Stimulated activated CD8-positive, alpha-beta memory T cell treated with anti-CD3 and anti-CD28 coated beads, Interleukin-4, amount 100 ng/mL, for 24 hours (primary cell): ENCODE data around the gene PIGQ.
"Not testable (repeated sequence)": the region's sequence is repeated elsewhere in the genome, so short reads cannot be mapped to it uniquely, and the experiment has no call there.

Source experiments
- DNase-seq: peaks from one replicate; pipeline ENCODE4 v3.0.0-alpha.2; 2020; ENCODE audit warnings: low read depth

The PIGQ gene

GRCh38 chr16:586047-586644 lies 16.4 kb downstream of the PIGQ start:
- no peak for DNase-seq

GRCh38 chr16:586645-587590 lies 17.1 kb downstream of the PIGQ start:
- DNase-seq: no peak

DNA sequence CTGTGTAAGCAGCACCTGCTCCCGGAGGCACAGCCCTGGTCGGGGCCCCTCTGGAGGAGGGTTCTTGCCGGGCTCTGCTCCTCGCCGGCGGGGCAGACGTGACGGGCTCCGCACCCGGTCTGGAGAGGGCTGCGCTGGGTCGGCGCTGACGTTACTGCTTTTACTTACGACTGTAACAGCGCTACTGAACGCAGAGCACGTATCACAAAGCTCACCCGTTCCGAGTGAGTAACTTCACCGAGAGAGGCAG lies 18.8 kb downstream of the PIGQ start:
- peak; percentile 45 for DNase-seq

DNA sequence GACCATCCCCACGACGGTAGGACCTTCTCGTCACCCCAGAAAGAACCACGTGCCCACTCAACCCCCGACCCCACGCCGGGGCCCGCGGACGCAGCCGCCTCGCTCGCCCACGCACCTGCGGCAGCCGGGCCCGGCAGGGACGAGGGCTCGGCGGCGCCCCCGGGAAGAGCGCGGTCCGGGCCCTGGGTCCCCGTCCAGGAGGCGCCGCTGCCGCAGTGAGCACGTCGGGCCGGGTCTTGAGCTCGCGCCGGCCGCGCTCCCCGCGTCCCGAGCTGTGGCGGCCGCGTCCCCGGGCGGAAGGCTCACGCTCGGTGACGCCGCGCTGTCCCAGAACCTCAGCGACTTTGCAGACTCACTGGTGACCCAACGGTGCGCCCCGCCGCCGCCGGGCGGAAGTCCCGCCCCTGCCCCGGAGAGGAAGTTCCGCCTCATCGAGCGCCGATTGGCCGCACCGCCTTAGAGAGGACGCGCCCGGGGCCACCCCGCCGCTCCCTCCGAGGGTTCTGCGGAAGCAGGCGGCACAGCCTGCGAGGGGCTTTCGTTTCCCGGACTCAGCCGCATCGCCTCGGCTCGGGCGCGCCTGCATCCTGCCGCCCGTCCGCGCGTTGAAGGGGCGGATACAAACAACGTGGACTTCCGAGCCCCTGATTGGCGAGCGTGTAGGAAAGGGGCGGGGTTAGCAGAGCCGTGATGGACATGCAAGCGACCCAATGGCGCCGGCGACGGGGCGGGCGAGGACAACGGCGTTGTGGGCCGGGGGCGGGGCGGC lies 19.3 kb downstream of the PIGQ start:
- DNase-seq: peak; percentile 93

DNA sequence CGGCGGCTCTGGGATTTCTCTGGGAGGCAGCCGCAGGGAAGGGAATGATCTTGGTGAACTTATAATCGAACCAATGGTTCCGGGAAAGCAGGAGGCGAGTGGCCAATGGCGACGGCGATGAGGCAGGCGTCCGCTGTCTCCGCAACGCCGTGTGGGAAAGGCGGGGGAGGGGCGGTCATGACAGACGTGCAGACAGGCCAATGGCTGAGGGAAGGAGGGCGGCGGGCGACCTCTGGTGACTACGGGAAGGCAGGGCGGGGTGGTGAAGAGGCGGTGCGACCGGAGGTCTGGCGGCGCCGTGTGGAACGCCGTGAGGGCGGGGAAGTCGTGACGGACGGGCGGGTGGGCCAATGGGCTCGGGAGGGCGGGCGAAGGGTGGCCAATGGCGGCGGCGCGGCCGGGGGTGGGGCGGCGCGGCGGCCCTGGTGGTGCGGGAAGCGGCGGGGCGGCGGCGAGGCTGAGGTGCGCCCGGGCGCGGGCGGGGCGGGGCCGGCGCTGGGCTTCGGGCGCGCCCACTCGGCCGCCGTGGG lies 20.0 kb downstream of the PIGQ start, which contains the start of gene RAB40C:
Gene RAB40C (plus strand): TSS at position 409 of the 530 bp plus-strand sequence. CDS start 226 bp downstream, outside the sequence.
- DNase-seq: peak; percentile 98

GRCh38 chr16:590188-590814 lies 20.5 kb downstream of the PIGQ start:
- no peak for DNase-seq

DNA sequence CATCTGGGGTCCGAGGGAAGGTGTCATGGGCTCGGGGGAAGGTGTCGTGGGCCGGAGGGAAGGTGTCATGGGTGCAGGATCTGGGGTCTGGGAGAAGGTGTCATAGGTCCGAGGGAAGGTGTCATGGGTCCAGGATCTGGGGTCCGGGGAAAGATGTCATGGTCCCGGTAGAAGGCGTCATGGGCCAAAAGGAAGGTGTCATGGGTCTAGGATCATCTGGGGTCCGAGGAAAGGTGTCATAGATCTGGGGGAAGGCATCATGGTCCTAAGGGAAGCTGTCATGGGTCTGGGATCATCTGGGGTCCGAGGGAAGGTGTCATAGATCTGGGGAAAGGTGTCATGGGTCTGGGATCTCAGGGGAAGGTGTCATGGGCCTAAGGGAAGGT lies 21.0 kb downstream of the PIGQ start:
- DNase-seq: no peak

DNA sequence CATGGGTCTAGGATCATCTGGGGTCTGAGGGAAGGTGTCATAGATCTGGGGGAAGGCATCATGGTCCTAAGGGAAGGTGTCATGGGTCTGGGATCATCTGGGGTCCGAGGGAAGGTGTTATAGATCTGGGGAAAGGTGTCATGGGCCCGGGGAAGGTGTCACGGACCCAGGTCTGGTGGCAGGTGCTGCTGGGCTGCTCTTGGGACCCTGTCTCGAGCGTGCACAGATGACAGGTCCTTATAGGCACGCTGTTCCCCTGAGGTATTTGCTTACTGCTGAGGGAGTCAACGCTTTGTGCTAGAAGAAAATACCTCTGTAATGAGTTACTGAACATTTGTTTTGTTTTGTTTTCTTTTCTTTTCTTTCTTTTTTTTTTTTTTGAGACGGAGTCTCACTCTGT lies 21.5 kb downstream of the PIGQ start:
- no peak for DNase-seq

GRCh38 chr16:591892-592517 lies 22.2 kb downstream of the PIGQ start:
- DNase-seq: no peak

- DNase-seq: no peak
Measured at GRCh38 chr16:592518-593306, 22.9 kb downstream of the PIGQ start.

- no peak for DNase-seq
Measured at GRCh38 chr16:593406-593805, 23.6 kb downstream of the PIGQ start.

DNA sequence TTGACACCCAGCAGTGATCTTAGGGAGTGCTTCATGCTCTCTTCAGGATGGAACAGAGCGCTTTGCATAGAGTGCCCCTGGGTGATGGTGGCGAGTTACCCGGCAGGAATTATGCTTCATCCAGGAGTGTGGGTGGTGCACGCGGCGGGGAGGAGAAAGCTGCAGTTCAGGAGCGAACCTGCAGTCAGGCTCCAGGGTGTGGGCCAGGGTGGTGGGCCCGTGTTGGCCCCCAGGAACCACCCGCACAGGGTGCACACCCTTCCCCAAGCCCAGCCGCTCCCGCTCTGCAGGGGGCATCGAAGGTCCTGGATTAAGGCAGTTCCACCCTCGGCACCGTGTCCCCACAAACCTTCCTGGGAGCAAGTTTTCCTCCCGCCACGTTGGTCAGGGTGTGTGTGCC lies 24.0 kb downstream of the PIGQ start:
- no peak for DNase-seq

DNA sequence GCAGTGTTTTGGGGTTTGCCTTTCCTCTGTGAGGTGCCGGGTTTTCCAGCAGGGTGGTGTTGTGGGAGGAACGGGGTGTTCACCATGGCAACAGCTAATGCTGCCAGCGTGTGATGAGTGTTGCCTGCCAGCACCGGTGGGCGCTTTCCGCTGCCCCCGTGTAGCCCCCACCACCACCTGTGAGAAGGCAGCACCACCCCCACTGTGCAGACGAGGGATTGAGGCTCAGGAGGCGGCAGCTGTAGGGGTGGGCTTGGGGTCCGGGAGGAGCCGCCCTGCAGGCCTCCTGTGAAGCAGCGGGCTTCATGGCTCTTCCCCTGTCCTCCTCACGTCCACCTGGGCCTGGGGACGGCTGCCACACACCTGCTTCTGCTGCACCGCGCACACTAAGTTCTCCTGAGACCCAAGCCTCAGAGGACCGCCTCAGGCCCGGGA lies 25.3 kb downstream of the PIGQ start:
- DNase-seq: no peak

GRCh38 chr16:595942-596735 lies 26.4 kb downstream of the PIGQ start:
- DNase-seq: no peak

GRCh38 chr16:596736-597060 lies 26.9 kb downstream of the PIGQ start:
- no peak for DNase-seq

GRCh38 chr16:597655-598054 lies 27.9 kb downstream of the PIGQ start:
- DNase-seq: not testable (repeated sequence)

- no peak for DNase-seq
Measured at GRCh38 chr16:598823-599739, 29.3 kb downstream of the PIGQ start.

GRCh38 chr16:600781-601180 lies 31.0 kb downstream of the PIGQ start:
- DNase-seq: no peak

DNA sequence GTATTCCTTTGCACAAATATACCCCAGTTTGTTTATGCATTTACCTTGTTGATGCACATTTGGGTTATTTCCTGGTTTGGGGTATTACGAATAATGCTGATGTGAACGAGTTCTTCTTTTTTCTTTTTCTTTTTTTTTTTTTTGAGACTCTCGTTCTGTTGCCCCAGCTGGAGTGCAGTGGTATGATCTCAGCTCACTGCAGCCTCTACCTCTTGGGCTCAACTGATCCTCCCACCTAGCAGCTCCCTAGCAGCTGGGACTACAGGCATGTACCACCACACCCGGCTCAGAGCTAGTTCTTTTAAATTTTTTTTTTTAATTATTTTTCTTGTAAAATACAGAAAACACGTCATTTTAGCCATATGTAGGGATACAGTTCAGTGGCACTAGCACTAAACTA lies 34.2 kb downstream of the PIGQ start:
- DNase-seq: no peak
